Stimulated activated naive CD4-positive, alpha-beta T cell treated with Interleukin-2 at 50 U/mL for 16 hours (primary cell): ENCODE data around the gene CCPG1.
A peak's percentile ranks its signal among the peaks of the same experiment; 100 is the strongest.

Experiments
- DNase-seq: peaks from one replicate; lab custom pipeline; 2025; lab: John Stamatoyannopoulos, UW

Gene CCPG1

DNA sequence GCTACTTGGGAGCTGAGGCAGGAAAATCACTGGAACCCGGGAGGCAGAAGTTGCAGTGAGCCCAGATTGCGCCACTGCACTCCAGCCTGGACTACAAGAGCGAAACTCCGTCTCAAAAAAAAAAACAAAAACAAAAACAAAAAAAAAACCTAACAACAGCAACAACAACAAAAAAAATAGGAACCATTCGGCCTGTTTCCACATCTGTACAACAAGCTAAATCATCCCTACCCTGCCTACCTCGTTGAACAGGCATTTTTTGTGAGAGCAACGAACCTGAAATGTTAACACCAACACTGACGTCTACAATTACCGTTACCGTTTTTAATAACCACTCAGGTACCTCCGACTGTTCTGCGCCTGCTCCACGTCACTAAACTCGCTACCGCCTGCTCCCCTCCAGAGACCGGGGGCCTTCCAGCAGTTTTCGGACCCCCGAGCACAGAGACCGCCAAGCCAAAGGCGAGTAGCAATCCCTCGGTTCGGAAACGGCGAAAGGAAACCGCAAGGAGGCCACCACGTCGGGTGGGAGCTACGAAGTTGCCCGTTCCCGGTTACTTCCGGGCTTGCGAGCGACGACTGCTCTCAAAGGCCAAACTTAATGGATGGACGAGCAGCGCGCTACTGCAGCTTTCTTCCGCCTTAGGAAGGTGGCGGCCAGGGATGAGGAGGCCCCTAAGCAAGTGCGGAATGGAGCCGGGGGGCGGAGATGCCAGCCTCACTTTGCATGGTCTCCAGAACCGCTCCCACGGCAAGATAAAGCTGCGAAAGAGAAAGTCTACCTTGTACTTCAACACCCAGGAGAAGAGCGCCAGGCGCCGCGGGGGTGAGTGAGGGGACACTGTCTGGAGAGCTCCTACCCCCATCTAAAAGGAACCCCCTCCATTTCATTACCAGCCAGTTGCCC lies 89.3 kb downstream of the CCPG1 start, which contains the start of the genes PIGB and PIGBOS1:
Gene PIGB, plus strand, starts transcription at position 635 of the 907 bp plus-strand sequence. Its CDS starts 29 bp downstream, at position 664.
Gene PIGBOS1, minus strand, starts transcription at position 536 of the 907 bp plus-strand sequence. CDS start 1,331 bp downstream, outside the sequence.
- peak; percentile 71 for DNase-seq
